PC-3 (cell line): ENCODE data around the gene SPATA2. TPM values are rescaled to one million over a fixed set of nuclear protein-coding genes. Genes with fewer than 3 reads are reported as not detected.

Experiments used
- ATAC-seq: fragments of 200-7000 bp; cut with Tn5 transposase; 2 replicates; pipeline ENCODE4 v1.9.1; 2020; ENCODE audit warnings: mild to moderate bottlenecking, moderate library complexity
- BruUV-seq: library from RNA; stranded (reverse); fragments of 400-500 nt; replicated peaks from 2 replicates; lab custom pipeline; 2021; lab: Mats Ljungman, UMichigan
- CTCF ChIA-PET: fragments of 300-600 bp; sonication (Branson Sonifier 250); formaldehyde crosslinking; loops from one replicate; lab custom pipeline; 2022; ENCODE audit warnings: antibody characterized with exemption; lab: Charles Lee
- POLR2A ChIA-PET: fragments of 300-600 bp; sonication (Branson Sonifier 250); formaldehyde crosslinking; loops from one replicate; lab custom pipeline; 2022; ENCODE audit warnings: antibody characterized with exemption; ENCODE audit not compliant: unreplicated experiment; lab: Charles Lee
- DNase-seq: peaks from one replicate; pipeline ENCODE4 v3.0.0-alpha.2; 2015
- H2AFZ ChIP-seq: fragments of 300-600 bp; sonication (generic); 2 replicates; pipeline ENCODE4 v1.6.0; 2016; ENCODE audit warnings: antibody characterized with exemption, low read length
- H3F3A ChIP-seq: fragments of 300-600 bp; sonication (generic); one replicate; pipeline ENCODE4 v1.6.0; 2017; ENCODE audit warnings: antibody characterized with exemption, low read length, control low read depth, mild to moderate bottlenecking; ENCODE audit not compliant: unreplicated experiment
- H3K27ac ChIP-seq: fragments of 300-600 bp; sonication (generic); 2 replicates; pipeline ENCODE4 v1.5.1; 2016; ENCODE audit warnings: mild to moderate bottlenecking, low read length
- H3K27me3 ChIP-seq: fragments of 300-600 bp; sonication (generic); 2 replicates; pipeline ENCODE4 v1.6.1; 2016; ENCODE audit warnings: low read length, mixed read lengths
- H3K36me3 ChIP-seq: fragments of 300-600 bp; sonication (generic); 2 replicates; pipeline ENCODE4 v1.6.1; 2016; ENCODE audit warnings: low read depth, mixed run types, low read length, mixed read lengths
- H3K4me1 ChIP-seq: fragments of 300-600 bp; sonication (generic); 2 replicates; pipeline ENCODE4 v1.5.1; 2016; ENCODE audit warnings: low read length; ENCODE audit not compliant: insufficient read depth
- H3K4me2 ChIP-seq: fragments of 300-600 bp; sonication (generic); 2 replicates; pipeline ENCODE4 v1.6.0; 2016; ENCODE audit warnings: low read length
- H3K4me3 ChIP-seq: fragments of 300-600 bp; sonication (generic); 2 replicates; pipeline ENCODE4 v1.5.1; 2016; ENCODE audit warnings: mild to moderate bottlenecking, low read length, mixed read lengths
- H3K79me2 ChIP-seq: fragments of 300-600 bp; sonication (generic); 2 replicates; pipeline ENCODE4 v1.6.1; 2017; ENCODE audit warnings: low read length, mixed read lengths
- H3K9ac ChIP-seq: fragments of 300-600 bp; sonication (generic); 2 replicates; pipeline ENCODE4 v1.6.0; 2016; ENCODE audit warnings: mild to moderate bottlenecking, low read length
- H3K9me2 ChIP-seq: fragments of 300-600 bp; sonication (generic); replicated peaks from 2 replicates; pipeline ENCODE4 v1.6.1; 2016; ENCODE audit warnings: mixed run types, low read length, mixed read lengths
- H3K9me3 ChIP-seq: fragments of 300-600 bp; sonication (generic); 2 replicates; pipeline ENCODE4 v1.6.1; 2016; ENCODE audit warnings: low read length, mixed read lengths
- H4K20me1 ChIP-seq: fragments of 300-600 bp; sonication (generic); 2 replicates; pipeline ENCODE4 v1.6.1; 2016; ENCODE audit warnings: low read length, mixed read lengths
- CTCF ChIP-seq: fragments of 300-600 bp; sonication (generic); conservative IDR thresholded peaks from 2 replicates; pipeline ENCODE4 v1.5.1; 2017; ENCODE audit warnings: antibody characterized with exemption, low read depth, mild to moderate bottlenecking, low read length
- EZH2 ChIP-seq: fragments of 300-600 bp; sonication (generic); IDR thresholded peaks from one replicate; pipeline ENCODE4 v1.6.1; 2017; ENCODE audit warnings: antibody characterized with exemption, mild to moderate bottlenecking, low read length; ENCODE audit not compliant: unreplicated experiment
- EZH2phosphoT487 ChIP-seq: fragments of 300-600 bp; sonication (generic); IDR thresholded peaks from 2 replicates; pipeline ENCODE4 v1.6.1; 2018; ENCODE audit warnings: mild to moderate bottlenecking, antibody characterized with exemption, low read length, borderline replicate concordance
- intact Hi-C: fragments of 100-400 bp; cut with micrococcal nuclease; formaldehyde crosslinking; loops from 2 replicates; pipeline ENCODE4 v1.9.0; 2023
- total RNA-seq: library from RNA; depleted of rRNA; stranded (reverse); fragments of >200 nt; gene quantifications from 2 replicates; pipeline ENCODE4 v1.2.3, GENCODE V29; 2014

SPATA2 gene
- total RNA-seq, 1 experiment from 2014 or later = 7.4 TPM

GRCh38 chr20:49945701-49946477 lies 30.6 kb upstream of the SPATA2 start:
- Histone ChIP-seq H2AFZ (no peak overlapping the region), H3K4me2 (no peak overlapping the region), H3K4me1 (peaks cover 24% of the 10 kb centered on the region), H3K4me3 (no peak overlapping the region), H3K36me3 (peaks cover 60% of the 10 kb centered on the region), H3K79me2 (peaks cover 38% of the 10 kb centered on the region), H3K27me3 (no peaks in the 10 kb centered on the region), H3K9me3 (no peaks in the 10 kb centered on the region), H3K27ac (no peak overlapping the region), H3K9ac (no peak overlapping the region), H3F3A (peaks cover 2% of the 10 kb centered on the region), H4K20me1 (no peaks in the 10 kb centered on the region), H3K9me2 (no peaks in the 10 kb centered on the region)
- intact Hi-C loops = no loop called here
- DNase-seq (no peak), ATAC-seq (no peak)
- CTCF ChIA-PET = no interaction called here
- no peak for TF ChIP-seq EZH2
- no peak for TF ChIP-seq CTCF
- TF ChIP-seq EZH2phosphoT487 = no peak
- no TSS peak for BruUV-seq
- POLR2A ChIA-PET = interaction anchor here (0.6 kb wide), 1 partner anchor 35 kb away, joined by 3 read pairs; no protein-coding TSS in a partner anchor

- H3K79me2 ChIP-seq = peaks cover 44% of the 10 kb centered on the region
- no peak for ATAC-seq
Observed at GRCh38 chr20:49945306-49945700, 30.0 kb upstream of the SPATA2 start.

More at GRCh38 chr20:49945306-49945700, 30.0 kb upstream of the SPATA2 start:
- Histone ChIP-seq H3K9me3 (no peaks in the 10 kb centered on the region), H3K9ac (no peak overlapping the region), H3K36me3 (peaks cover 56% of the 10 kb centered on the region), H2AFZ (no peak overlapping the region), H3K4me1 (peaks cover 18% of the 10 kb centered on the region), H3K27me3 (no peaks in the 10 kb centered on the region), H3K9me2 (no peaks in the 10 kb centered on the region), H3K4me2 (no peak overlapping the region), H3K4me3 (no peak overlapping the region), H3K27ac (no peak overlapping the region), H4K20me1 (no peaks in the 10 kb centered on the region), H3F3A (no peaks in the 10 kb centered on the region)
- intact Hi-C loops = no loop called here
- CTCF ChIA-PET = no interaction called here
- TF ChIP-seq EZH2 = no peak
- TF ChIP-seq CTCF = no peak
- no peak for TF ChIP-seq EZH2phosphoT487
- no peak for DNase-seq
- no TSS peak for BruUV-seq
- POLR2A ChIA-PET = interaction anchor here (0.6 kb wide), 1 partner anchor 35 kb away, joined by 3 read pairs; no protein-coding TSS in a partner anchor
